GM10248 (cell line): ENCODE data around the gene SLMAP.

Source experiments
- CTCF ChIA-PET: fragments of 300-600 bp; sonication (Branson Sonifier 250); formaldehyde crosslinking; extraction: SDS; loops from one replicate; lab custom pipeline; 2021; ENCODE audit warnings: antibody characterized with exemption; lab: Yijun Ruan, JAX
- POLR2A ChIA-PET: fragments of 350-650 bp; sonication (Branson Sonifier 250); formaldehyde crosslinking; extraction: SDS; loops from one replicate; lab custom pipeline; 2020; ENCODE audit warnings: antibody characterized with exemption; lab: Yijun Ruan, JAX
- DNase-seq: peaks from one replicate; pipeline ENCODE4 v3.0.0; 2012; ENCODE audit errors: extremely low spot score
- TF ChIP-seq, protein P1 (sequence below): IDR thresholded peaks from 2 replicates; pipeline ENCODE4 v1.5.1; 2012; ENCODE audit warnings: mild to moderate bottlenecking, low read depth; ENCODE audit errors: extremely low read depth, missing control alignments, control extremely low read depth

SLMAP gene

DNA sequence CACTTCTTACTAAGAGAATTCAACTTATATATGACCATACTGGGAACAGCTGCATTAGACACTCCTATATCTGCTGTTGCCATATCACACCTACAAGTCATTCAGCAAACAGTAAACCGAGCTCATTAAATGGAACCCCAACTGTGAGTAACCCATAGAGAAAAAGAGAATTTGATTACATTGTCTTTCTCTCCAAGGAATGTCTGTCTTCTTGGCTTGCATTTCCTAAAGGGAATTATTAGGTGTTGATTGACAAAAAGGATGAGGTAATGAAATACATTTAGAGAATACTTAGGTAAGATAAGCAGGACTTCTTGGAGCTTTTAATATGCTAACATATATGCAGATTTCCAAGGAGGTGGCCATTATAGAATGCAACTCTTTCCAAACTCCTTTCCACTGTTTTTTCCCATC lies 76.8 kb downstream of the SLMAP start:
- no peak for DNase-seq
- TF ChIP-seq, protein P1, sequence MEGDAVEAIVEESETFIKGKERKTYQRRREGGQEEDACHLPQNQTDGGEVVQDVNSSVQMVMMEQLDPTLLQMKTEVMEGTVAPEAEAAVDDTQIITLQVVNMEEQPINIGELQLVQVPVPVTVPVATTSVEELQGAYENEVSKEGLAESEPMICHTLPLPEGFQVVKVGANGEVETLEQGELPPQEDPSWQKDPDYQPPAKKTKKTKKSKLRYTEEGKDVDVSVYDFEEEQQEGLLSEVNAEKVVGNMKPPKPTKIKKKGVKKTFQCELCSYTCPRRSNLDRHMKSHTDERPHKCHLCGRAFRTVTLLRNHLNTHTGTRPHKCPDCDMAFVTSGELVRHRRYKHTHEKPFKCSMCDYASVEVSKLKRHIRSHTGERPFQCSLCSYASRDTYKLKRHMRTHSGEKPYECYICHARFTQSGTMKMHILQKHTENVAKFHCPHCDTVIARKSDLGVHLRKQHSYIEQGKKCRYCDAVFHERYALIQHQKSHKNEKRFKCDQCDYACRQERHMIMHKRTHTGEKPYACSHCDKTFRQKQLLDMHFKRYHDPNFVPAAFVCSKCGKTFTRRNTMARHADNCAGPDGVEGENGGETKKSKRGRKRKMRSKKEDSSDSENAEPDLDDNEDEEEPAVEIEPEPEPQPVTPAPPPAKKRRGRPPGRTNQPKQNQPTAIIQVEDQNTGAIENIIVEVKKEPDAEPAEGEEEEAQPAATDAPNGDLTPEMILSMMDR = no peak
- POLR2A ChIA-PET = no interaction called here
- CTCF ChIA-PET = interaction anchor here (1.1 to 2.1 kb wide), 5 partner anchors 11 to 435 kb away, joined by 3 to 6 read pairs (median 5); no protein-coding TSS in a partner anchor

DNA sequence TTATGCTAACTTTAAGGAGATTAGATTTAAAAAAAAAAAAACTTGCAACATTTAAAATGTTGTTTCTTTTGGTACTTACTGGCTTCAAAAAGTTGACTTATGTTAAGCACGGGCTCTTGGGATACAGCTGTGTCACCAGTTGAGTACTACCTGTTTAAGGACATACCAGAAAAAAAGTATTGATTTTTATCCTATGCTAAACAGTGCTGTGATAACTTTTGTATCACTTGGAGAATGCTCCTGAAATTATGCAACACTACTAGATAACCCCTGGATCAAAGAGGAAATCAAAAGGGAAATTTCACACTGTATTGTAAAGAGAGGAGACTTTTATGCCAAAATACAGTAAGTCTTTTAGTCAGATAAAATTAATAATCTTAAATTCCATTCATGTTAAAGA lies 77.7 kb downstream of the SLMAP start:
- TF ChIP-seq, protein P1 = no peak
- POLR2A ChIA-PET = no interaction called here

DNA sequence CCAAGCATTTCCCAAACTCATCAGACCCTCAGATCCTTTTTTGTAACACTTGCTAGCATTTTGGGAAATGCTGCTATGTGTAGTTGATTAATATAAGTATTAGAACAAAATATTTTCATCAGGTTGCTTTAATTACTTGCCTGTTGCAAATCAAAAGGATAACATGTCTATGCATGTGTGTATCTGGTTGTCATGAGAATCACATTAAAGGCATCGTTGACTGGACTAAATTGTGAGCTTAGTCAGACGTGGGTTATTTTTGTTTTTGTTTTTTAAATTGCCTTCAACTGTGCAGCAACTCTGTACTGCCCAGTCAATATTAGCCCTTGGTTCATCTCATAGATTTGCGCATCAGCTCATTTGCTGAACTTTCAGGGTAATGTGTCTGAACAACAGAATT lies 81.6 kb downstream of the SLMAP start:
- ChIA-PET POLR2A (no interaction called here), CTCF (no interaction called here)
- DNase-seq = no peak
- TF ChIP-seq, protein P1 = no peak

More for the DNA sequence above, 77.7 kb downstream of the SLMAP start:
- DNase-seq = no peak
- CTCF ChIA-PET = no interaction called here

DNA sequence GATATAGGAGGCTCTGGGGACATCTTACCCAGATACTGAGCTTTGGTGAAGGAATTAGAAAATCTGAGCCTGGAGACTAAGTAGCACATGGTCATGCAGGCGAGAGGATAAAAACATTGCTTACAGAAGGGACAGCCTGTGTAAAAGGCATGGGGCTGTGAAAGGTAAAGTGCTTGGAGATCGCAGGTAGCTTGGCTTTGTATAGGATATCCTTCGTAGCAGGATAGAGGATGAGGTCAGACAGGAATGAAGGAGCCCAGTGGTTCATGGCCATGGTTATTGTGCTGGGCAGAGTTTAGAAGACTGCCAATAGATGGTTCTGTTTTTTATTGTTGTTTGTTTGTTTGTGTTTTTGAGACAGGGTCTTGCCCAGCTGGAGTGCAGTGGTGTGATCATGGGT lies 82.5 kb downstream of the SLMAP start:
- TF ChIP-seq, protein P1 = no peak
- ChIA-PET CTCF (interaction anchor here (0.8 kb wide), 1 partner anchor 40 kb away, joined by 3 read pairs; no protein-coding TSS in a partner anchor), POLR2A (no interaction called here)
- no peak for DNase-seq

DNA sequence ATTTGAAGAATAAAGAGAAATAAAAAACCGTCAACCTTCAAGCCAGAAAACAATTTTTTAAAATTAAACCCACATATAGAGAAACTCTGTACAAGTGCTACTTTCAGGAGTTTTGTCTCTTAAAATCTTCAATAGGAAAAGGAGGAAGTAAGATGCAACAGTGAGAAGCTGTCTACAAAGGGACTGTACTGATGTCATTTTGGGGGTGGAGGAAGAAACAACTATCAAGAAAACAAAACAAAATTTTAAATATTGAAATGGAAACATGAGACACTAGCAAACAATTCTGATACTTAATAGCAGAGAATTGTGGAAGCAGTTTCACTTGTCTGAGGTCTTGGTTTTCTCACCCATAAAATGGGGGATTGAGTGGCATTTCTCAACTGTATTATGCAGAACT lies 84.4 kb downstream of the SLMAP start:
- TF ChIP-seq, protein P1 = no peak
- peak; percentile 29 for DNase-seq
- CTCF ChIA-PET = no interaction called here
- POLR2A ChIA-PET = interaction anchor here (0.6 kb wide), 1 partner anchor 247 kb away, joined by 3 read pairs; no protein-coding TSS in a partner anchor

DNA sequence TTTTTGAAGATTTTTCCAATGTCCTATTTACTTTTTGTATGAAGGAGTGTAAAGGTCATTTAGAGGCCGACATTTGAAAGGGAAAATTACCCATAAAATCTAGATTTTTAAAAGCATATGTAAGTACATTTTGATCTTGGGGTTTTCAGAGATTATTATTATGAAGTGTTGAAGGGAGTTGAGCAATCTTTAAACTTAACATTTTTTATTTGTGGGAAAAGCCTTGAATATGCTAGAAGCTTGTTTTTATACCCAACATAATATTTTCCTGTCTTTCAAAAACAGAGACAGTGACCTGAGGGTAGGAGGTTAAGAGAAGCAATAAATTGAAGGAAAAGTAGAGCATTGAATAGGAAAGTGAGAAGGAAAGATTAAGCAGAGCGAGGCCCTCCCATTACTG lies 85.7 kb downstream of the SLMAP start:
- POLR2A ChIA-PET = no interaction called here
- TF ChIP-seq, protein P1 = no peak
- no peak for DNase-seq
- CTCF ChIA-PET = interaction anchor here (0.8 to 1.2 kb wide), 3 partner anchors 15 to 655 kb away, joined by 3 read pairs; no protein-coding TSS in a partner anchor
